ENCODE measurements around the gene GSK3B.

GSK3B gene

DNA sequence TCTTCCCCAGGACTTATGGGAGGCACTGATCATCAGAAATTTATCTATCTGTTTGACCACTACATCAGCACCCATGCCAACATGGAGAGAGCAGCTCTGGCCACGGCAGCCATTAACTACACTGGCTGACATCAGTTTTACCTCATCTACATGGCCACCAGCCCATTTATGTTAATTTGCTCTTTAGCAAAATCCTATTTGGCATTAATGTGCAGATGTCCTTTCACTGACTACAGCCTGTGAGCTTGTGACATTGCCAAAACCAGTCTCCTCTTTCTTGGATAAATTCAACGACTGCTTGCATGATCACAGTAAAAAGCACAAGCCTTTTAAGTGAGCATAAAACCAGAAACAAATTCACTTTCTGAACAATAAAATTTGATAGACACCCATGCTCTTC lies 264.8 kb downstream of the GSK3B start:
- in situ Hi-C loops (cut with HindIII; ENCODE audit: low sequenced_read_pairs), result no loop called here

DNA sequence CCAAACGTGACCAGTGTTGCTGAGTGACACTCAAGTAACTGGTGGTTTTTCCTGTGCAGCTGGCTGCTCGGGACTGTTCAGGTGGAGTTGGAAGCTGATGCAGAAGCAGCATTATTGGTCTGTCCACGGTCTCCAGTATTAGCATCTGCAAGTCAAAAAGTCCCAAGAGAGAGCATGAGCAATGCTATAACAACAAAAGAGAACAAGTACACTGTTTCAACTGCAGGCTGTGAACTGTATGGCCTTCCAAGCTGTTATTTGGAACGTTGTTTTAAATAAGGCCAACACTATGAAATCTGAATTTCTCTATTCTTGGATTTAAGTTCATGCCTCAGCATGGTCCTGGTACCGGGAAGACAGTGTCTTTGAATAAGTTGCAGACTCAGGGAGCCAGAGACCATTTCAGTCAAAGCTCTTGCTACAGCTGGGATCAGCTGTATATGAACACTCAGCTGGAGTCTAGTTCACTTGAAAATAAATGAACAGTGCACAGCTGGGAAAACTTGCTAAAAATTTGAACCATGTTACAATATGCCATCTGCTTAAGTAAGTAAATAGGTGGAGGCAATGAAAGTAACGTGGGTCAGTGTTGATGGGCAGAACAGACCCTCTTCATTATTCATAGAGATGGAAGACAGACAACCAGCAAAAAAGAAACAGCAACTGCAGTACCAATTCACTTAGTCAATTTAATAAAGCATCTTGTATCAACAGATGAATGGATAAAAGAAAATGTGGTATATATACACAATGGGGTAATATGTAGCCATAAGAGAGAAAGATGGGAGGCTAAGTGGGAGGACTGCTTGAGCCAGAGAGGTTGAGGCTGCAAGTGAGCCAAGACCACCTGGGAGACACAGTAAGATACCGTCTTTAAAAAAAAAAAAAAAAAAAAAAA lies 267.3 kb downstream of the GSK3B start:
- in situ Hi-C loops (cut with HindIII; ENCODE audit: low sequenced_read_pairs), result no loop called here

DNA sequence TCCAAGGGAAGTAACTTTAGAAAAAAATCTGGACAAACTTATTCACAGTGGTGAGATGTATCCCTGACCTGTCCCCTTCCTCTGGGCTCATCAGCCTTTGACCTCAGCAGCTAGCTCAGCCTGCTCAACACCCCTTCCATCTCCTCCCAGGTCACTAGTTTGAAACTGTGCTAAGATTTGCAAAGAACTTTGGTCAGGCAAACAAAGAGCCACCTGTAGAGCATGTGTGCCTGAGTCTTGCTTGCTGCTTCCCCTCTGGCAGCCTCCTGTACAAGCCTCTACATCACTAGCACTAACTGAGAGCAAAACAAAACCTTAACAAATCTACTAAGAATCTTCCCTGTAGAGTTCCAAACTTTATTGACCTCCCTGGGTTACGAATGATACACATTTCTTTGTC lies 268.4 kb downstream of the GSK3B start:
- in situ Hi-C loops (cut with HindIII; ENCODE audit: low sequenced_read_pairs), result no loop called here

DNA sequence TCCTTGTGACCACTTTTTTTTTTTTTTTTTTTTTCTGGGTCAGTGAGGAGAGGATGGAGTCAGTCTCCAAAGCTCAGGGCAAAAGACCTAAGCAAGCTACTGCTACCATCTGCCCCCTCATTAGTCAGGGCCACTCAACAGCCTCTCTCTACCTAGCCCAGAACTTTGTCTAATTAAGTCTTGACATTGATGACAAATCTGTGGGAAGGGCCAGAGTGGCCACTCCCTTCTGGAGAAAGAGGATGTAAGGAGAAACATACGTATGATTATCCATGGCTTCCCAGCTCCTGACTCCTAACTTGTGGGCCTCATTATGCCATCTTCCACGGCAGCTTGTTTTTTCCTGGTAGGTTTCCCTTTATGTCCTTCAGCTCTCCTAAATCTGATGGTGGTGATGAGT lies 274.4 kb downstream of the GSK3B start:
- in situ Hi-C loops (cut with HindIII; ENCODE audit: low sequenced_read_pairs), result no loop called here

DNA sequence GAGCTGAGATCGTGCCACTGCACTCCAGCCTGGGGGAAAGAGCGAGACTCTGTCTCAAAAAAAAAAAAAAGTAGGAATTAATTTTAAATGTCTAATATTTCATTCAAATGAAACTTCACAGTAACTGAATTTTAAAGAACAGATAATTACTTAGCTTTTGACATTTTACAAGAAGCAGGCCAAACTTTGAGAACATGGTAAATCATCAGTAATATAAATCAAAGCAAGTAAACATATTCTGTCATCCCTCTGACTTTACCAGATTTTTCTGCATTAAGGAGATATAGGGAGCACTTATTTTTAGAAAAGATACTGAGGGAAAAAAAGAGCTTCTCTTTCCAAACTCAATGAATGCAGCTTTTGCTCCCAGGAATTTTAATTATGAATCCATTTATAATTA lies 275.3 kb downstream of the GSK3B start:
- in situ Hi-C loops (cut with HindIII; ENCODE audit: low sequenced_read_pairs), result no loop called here

DNA sequence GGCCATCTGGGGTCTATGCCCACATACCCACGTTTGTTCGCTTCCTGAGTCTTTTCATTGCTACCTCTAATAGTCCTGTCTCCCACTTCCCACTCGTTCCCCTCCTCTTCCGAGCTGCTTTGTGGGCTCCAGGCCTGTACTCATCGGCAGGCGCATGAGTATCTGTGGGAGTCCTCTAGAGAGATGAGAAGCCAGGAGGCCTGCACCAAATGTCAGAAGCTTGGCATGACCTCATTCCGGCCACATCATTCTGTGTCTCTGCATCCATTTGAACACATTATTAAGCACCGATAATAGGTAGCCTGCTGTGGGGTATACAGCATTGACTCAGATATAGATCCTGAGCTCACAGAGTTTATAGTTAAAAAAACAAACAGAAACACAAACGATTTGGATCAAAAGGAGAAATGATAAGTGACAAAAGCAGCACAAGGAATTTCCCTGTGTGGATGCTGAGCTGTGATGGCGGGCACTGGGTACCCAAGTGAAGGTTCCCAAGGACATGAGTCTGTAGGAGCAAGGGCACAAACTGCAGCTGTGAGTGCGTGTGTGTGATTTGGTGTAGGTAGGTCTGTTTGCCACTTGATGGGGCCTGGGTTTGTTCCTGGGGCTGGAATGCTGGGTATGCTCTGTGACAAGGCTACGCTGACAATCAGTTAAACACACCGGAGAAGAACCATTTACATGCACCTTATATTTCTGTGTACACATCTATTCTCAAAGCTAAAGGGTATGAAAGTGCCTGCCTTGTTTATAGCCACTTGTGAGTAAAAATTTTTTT lies 276.5 kb downstream of the GSK3B start:
- in situ Hi-C loops (cut with HindIII; ENCODE audit: low sequenced_read_pairs), result no loop called here

DNA sequence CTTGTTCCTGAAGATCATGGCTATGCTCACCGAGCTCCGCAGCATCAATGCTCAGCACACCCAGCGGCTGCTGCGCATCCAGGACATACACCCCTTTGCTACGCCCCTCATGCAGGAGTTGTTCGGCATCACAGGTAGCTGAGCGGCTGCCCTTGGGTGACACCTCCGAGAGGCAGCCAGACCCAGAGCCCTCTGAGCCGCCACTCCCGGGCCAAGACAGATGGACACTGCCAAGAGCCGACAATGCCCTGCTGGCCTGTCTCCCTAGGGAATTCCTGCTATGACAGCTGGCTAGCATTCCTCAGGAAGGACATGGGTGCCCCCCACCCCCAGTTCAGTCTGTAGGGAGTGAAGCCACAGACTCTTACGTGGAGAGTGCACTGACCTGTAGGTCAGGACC lies 277.2 kb downstream of the GSK3B start:
- in situ Hi-C loops (cut with HindIII; ENCODE audit: low sequenced_read_pairs), result no loop called here

DNA sequence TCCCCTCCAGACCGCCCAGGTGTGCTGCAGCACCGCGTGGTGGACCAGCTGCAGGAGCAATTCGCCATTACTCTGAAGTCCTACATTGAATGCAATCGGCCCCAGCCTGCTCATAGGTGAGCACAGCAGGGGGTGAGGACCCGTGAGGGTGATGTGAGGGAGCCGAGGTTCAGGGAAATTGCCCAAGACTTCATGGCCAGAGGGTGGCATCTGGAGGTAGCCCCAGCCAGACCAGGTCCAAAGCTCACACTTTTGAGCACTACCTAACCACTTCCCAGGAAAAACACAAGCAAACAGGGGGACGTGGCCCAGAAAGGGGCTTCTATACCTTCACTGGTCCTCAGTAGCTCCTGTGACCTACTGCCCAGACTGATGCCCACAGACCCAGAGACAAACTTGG lies 278.5 kb downstream of the GSK3B start:
- in situ Hi-C loops (cut with HindIII; ENCODE audit: low sequenced_read_pairs), result no loop called here

DNA sequence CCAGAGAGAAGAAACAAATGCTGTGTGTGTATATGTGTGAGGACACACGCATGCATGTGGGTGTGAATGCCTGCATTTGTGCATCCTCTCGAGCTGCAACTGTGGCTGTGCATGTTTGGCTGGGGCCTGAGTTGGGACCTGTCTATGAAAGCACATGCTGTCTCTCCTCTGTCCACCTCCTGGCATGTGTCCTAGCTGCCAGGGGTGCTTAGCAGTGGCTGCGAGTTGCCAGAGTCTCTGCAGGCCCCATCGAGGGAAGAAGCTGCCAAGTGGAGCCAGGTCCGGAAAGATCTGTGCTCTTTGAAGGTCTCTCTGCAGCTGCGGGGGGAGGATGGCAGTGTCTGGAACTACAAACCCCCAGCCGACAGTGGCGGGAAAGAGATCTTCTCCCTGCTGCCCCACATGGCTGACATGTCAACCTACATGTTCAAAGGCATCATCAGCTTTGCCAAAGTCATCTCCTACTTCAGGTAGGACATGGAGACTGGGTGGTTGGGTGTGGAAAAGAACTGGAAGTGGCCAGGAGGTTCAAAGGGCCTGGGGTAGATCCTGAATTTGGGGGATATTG lies 281.7 kb downstream of the GSK3B start:
- in situ Hi-C loops (cut with HindIII; ENCODE audit: low sequenced_read_pairs), result no loop called here

DNA sequence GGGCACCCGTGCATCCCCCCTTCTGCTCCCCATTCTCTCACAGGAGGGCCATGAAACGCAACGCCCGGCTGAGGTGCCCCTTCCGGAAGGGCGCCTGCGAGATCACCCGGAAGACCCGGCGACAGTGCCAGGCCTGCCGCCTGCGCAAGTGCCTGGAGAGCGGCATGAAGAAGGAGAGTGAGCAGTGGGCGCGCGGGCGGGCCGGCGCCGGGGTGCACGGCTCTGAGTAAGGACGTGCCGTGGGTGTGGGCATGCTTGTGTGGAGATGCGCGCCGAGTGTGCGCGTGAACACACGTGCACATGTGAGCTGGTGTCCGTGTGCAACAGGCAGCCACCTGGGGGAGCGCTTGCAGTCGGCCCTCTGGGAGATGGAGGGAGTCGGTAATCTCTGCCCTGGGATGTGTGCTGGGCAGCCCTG lies 284.2 kb downstream of the GSK3B start:
- in situ Hi-C loops (cut with HindIII; ENCODE audit: low sequenced_read_pairs), result no loop called here

DNA sequence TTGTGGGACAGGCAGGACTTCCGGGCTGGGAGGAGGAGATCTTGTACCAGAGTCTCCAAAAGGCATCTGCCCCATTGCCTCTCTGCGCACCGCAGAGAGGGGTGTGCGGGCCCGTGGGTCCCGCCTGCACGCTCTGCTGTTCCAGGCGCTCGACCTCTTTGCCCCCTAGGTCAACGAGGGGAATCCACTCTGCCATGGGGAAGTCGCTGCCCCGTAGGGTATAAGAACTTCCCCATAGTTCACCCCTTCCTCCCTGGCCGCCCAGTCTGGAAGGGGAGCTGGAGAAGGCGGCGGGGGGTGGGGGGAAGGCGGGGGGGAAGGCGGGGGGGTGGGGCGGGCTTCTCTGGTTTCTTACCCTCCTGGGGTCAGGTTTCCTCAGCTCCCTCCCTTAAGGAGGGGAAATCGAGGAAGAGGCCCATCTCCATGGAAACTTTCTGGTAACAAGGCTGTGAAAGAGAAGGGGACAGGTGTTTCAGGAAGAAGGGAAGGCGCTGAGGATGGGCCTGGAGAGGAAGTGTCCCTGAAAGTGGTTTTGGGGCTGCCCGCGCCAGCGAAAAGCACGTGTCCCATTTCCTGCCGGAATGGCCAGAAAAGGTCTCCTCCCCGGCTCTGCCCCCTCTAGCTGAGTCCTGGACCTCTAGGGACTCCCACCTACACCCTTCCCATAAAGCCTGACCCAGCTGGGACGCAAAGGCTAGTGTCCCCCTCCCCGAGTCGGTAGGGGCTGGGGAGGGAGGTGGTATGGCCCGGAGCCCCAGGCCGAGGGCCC lies 284.8 kb downstream of the GSK3B start:
- in situ Hi-C loops (cut with HindIII; ENCODE audit: low sequenced_read_pairs), result no loop called here

DNA sequence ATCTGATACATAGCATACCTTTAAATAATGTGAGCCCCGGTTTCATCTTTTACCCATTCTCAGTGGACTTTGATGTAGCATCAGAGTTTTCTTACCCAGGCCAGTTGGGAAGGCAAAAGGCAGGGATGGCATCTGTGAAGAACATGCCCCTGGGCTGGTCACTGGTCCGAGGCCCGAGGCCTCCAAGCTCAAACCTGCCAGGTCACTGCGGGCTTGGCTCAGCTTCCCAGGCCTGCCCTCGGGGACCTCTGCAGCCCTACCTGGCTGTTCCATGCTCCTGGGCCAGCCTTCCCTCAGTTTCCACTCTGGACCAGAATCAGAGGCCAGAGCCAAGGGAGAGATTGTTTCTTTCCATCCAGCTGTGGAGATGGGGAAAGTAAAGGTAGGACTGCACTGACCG lies 285.4 kb downstream of the GSK3B start:
- in situ Hi-C loops (cut with HindIII; ENCODE audit: low sequenced_read_pairs), result no loop called here

DNA sequence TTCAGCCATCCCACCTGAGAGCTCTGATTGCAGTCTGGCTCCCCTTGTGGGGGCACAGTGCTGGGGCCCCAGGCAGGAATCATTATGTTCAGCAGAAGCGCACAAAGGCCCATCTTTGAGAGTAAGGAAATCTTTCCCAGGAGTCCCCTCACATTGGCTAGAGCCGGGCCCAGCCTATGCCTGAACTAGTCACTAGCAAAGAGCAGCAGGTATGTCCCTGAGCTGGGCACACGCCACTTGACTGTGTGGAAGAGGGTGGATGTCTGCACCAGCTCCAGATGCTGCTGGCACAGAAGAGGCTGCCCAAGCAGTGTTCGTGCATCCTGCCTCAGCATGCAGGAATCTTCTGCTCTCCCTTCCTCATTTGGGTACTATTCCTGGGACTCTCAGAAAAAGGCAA lies 286.0 kb downstream of the GSK3B start:
- in situ Hi-C loops (cut with HindIII; ENCODE audit: low sequenced_read_pairs), result no loop called here

DNA sequence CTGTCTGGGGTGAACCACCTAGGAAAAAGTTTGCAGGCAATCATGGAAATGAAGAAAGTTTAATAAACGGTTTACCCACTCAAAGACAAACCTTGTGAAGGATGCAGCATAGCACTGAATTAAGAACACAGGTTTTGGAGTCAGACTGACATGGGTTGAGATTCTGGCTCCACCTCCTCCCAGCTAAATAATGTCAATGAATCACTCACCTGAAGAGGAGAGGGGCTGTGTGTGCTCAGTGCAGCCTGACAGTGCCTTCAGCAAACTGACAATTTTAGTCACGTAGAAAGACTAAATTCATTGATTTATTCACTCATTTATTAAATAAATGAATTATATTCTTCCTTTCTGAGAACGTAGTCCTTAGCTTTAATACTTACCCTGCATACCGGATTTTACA lies 293.4 kb downstream of the GSK3B start:
- in situ Hi-C loops (cut with HindIII; ENCODE audit: low sequenced_read_pairs), result no loop called here

DNA sequence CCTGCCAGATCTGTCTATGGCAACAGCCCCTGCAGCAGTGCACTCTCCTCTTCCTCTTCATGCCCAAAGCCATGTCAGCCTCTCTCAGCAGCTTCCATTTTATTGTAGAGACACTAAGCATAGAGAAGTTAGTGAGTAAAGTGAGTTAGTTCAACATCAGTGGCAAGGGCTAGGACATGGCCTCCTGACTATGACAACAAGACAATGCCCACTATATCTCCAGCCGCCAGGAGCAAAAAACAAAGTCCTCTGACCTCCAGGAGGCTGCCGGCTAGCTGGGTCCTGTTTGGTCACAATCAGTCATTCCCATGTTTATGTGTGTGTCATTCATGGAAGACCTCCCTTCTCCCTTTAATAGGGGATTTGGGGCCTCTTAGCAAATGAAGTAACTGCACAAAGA lies 297.5 kb downstream of the GSK3B start:
- in situ Hi-C loops (cut with HindIII; ENCODE audit: low sequenced_read_pairs), result no loop called here

DNA sequence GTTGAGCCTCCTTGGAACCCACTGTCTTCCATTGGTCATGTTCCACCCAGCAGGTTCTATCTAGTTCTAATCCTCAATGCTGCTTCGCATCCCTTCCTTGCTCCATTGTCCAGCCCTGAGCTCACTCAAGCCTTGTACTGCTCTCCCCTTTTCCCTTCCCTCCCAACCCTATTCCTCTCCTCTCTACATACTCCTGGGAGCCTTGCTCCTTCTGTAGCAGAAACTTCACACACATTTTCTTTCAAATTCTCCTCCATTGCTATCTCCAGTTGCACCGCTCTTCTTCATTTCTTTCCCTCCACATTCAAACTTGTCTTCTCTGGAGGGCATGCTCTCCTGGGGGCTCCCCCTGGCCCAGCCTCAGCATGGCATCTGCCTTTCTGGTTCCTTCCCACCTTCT lies 297.9 kb downstream of the GSK3B start:
- in situ Hi-C loops (cut with HindIII; ENCODE audit: low sequenced_read_pairs), result no loop called here

DNA sequence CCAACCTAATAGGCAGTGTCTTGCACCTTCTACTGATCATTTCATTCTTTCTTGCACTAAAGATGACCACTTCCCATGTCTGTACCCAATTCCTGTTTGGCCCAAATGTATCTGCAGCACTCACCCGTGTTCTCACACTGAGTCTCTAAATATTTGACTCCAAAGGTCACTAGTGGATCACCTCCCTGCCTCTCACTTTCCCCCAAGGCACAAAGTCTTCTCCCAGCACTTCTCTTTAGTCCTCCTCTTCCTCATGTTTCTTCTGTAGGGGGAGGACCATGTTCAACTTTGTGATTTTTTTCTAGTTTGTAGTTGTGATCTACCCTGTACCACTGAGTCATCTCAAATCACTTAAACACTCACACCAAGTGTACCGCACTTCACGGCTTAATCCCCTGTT lies 298.4 kb downstream of the GSK3B start:
- in situ Hi-C loops (cut with HindIII; ENCODE audit: low sequenced_read_pairs), result no loop called here

DNA sequence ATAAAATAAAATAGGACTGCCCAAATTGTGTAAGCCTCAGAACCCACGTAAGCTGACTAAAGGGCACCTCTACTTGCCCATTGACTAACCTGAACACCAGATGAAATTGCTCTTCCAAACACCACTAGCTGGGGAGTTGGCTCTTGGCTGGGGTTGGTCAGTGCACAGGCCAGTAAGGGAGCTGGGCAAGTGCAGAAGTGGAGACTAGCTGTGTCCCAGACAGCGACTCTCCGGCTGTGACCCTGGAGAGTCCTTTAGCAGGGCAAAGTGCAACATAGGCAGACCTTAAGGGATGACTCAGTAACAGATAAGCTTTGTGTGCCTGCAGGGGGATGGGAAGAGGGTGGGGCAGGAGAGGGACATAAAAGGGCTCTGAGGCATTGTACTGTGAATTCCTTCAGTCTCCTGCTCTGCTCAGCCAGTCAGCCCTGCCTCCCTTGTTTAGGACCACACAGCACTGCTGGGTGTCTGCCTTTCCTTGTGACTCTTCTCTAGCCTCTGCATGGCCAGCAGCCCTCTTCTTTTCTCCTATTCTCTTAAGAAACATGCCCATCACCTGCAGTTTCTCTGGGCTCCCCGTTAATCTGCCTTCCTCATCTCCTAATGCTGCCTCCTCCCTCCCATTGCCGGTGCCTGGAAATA lies 299.2 kb downstream of the GSK3B start:
- in situ Hi-C loops (cut with HindIII; ENCODE audit: low sequenced_read_pairs), result no loop called here

DNA sequence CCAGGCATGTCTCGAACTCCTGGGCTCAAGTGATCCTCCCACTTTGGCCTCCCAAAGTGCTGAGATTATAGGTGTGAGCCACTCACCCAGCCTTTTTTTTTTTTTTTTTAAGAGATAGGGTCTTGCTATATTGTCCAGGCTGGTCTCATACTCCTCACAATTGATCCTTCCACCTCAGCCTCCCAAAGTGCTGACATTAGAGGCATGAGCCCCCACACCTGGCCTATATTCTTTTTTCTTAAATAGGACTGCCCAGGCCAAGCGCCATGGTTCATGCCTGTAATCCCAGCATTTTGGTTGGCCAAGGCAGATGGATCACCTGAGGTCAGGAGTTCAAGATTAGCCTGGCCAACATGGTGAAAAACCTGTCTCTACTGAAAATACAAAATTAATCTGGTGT lies 299.8 kb downstream of the GSK3B start:
- in situ Hi-C loops (cut with HindIII; ENCODE audit: low sequenced_read_pairs), result no loop called here

DNA sequence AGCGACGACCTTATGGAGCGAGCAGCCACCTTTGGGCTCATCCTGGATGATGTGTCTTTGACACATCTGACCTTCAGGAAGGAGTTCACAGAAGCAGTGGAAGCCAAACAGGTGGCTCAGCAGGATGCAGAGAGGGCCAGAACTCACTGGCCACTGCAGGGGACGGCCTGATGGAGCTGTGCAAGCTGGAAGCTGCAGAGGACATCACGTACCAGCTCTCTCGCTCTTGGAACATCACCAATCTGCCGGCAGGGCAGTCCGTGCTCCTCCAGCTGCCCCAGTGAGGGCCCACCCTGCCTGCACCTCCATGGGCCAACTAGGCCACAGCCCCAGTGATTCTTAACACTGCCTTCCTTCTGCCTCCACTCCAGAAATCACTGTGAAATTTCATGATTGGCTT lies 302.0 kb downstream of the GSK3B start:
- in situ Hi-C loops (cut with HindIII; ENCODE audit: low sequenced_read_pairs), result no loop called here

DNA sequence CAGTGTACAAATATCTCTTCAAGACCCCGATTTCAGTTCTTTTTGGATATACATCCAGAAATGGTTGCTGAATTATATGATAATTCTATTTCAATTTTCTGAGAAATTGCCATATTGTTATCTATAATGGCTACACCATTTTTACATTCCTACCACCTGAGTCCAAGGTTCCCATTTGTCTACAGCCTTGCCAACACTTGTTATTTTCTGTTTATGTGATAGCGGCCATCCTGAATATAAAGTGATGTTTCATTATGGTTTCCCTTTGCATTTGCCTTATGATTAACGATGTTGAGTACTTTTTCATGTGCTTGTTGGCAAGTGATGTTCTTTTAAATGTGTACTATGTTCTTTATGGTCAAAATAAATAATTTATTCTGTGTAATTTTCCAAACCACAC lies 303.9 kb downstream of the GSK3B start:
- in situ Hi-C loops (cut with HindIII; ENCODE audit: low sequenced_read_pairs), result no loop called here
